Colon (tissue), 2 donors: ENCODE measurements around the gene LGALS7.
A peak's percentile ranks its signal among the peaks of the same experiment; 100 is the strongest.
"Not testable (repeated sequence)": the region's sequence is repeated elsewhere in the genome, so short reads cannot be mapped to it uniquely, and the experiment has no call there.

Source experiments
- FAIRE-seq: peaks from 2 replicates; lab custom pipeline; 2012; peaks lifted over from hg19 to GRCh38; lab: Jason Lieb, UNC
- donor health status: control.
- donor health status: control.

Gene LGALS7

GRCh38 chr19:38799104-38799503, 25.8 kb upstream of the LGALS7 start:
- FAIRE-seq = no peak

- FAIRE-seq = not testable (repeated sequence)
Observed at GRCh38 chr19:38797781-38798180, 24.5 kb upstream of the LGALS7 start.

GRCh38 chr19:38796154-38796553, 22.8 kb upstream of the LGALS7 start:
- FAIRE-seq = no peak

DNA sequence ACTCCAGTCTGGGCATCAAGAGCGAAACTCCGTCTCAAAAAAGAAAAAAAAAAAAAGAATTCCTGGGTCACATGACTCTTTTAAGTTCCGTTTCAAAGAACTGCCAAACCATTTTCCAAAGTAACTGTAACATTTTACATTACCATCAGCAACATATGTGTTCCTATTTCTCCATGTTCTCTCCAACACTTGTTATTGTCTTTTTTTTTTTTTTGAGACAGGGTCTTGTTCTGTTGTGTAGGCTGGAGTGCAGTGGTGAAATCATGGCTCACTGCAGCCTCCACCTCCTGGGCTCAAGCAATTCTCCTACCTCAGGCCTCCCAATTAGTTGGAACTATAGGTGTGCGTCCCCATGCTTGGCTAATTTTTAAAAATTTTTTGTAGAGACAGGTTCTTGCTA, 22.2 kb upstream of the LGALS7 start:
- no peak for FAIRE-seq

DNA sequence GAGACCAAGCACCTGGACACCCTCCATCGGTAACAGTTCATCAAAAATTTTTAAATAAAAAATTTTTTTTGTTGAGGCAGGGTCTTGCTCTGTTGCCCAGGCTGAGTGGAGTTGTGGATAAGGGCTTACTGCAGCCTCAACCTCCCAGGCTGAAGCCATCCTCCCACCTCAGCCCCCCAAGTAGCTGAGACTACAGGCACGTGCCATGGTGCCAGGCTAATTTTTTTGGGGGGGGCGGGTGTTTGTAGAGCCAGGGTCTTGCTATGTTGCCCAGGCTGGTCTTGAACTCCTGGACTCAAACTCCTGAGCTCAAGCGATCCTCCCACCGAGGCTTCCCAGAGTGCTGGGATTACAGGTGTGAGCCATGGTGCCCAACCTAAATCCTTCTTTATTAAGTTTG, 20.4 kb upstream of the LGALS7 start:
- no peak for FAIRE-seq

- no peak for FAIRE-seq
Observed at GRCh38 chr19:38793177-38793576, 19.9 kb upstream of the LGALS7 start.

DNA sequence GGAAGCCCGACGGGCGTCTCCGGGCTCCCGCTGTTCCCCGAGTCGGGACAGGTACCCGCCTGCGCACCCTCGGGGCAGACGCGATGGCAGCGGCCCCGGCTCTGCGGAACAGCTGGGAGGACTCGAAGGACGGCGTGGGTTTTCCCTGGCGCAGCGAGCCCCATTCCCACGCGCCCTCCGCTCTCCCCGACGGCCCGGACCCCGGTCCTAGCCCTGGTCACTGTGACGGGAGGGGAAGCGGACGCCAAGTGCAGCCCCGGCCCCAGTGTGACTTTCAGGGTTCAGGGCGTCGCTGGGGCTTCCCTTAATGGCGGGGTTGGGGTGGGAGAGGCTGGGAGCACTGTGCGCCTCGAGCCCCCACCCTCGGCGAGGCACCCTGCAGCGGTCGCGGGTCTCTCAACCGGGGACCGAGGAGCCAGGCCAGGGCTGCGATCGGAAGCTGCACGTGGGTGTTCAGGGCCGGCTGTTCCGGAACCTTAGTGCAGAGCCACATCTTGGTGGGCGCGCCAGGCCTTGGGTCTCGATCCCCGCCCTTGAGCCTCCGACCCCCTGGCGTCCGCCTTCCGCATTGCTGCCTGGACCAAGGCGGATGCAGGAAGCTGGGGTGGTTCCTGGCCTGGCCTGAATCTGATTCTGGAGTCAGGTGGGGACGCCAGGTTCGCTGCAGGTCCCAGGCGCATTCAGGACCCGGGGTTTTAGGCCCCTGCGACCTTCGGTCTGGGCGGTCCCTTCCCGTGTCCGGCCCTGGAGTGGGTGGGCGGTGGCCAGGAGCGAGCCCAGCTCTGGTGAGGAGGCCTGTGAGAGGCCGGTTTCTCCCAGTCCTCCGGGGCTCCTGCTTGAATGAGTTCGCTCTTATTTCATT, 19.2 kb upstream of the LGALS7 start:
- FAIRE-seq = no peak

DNA sequence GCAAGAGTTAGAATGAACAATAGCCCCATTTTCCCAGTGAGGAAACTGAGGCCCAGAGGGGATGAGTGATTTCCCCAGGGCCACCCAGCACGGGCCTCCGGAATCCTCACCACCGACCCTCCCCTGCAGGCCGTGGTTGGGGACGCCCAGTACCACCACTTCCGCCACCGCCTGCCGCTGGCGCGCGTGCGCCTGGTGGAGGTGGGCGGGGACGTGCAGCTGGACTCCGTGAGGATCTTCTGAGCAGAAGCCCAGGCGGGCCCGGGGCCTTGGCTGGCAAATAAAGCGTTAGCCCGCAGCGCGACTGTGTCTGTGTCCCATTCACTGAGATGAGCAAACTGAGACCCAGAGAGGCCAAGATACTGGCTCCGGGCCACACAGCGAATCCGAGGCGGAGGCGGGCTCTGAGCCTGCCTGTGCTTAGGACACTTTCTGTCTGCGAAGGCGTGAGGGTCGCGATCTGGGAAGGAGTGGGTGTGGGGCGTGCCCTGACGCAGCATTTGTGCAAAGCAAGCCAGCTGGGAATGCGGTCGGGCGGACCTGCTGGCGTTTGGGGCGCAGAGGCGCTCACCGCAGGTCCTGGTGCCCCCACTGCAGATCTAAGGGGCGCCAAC, 18.2 kb upstream of the LGALS7 start:
- peak; percentile 71 for FAIRE-seq

- FAIRE-seq = not testable (repeated sequence)
Observed at GRCh38 chr19:38790507-38791403, 17.4 kb upstream of the LGALS7 start.

DNA sequence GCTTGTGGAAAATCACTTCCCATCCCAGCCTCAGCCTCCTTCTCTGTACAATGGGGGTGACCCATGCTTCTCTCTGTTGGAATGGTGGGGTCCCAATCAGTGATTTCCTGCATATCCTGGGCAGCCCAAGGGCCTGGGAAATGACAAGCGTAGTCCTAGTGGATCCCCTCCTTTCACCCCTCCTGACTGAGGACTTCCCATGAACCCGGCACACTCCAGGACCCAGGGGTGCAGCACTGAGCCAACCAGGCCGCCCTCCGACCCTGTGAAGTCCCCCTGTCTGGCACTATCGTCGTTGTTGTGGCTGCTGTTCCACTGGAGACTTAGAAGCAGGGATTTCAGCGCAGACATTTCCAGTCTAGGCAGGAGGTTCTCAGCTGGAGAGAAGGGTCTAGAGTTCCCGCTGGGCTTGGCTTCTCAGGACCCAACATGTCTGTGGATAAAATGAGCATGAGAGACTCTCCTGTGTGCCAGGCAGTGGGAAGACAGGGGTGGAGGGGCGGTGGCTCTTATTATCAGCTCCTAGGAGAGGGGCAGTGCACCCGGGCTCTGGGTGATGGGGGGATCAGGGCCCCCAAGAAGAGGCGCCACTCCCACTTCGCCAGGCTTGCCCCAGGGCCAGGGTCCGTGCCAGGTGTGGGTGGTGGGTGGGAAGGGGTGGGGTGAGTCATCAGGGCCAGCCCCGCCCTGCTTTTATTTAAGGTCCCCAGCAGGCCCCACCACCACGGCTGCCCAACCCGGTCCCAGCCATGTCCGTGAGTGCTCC, 15.3 kb upstream of the LGALS7 start, which contains the start of gene LGALS7B:
Gene LGALS7B (plus strand): TSS at position 723 of the 766 bp plus-strand sequence. CDS start 27 bp downstream, at position 750.
- no peak for FAIRE-seq

- no peak for FAIRE-seq
Observed at GRCh38 chr19:38786572-38787265, 13.4 kb upstream of the LGALS7 start.

DNA sequence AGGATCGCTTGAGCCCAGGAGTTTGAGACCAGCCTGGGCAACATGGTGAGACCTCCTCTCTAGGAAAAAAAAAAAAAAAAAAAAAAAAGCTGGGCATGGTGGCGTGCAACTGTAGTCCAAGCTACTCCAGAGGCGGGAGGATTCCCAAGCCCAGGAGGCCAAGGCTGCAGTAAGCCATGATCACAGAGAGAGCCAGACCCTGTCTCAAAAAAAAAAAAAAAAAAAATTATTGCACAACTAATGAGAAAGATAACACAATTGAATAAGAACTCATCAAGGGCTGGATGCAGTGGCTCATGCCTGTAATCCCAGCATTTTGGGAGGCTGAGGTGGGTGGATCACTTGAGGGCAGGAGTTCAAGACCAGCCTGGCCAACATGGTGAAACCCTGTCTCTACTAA, 12.7 kb upstream of the LGALS7 start:
- not testable (repeated sequence) for FAIRE-seq

- FAIRE-seq = no peak
Observed at GRCh38 chr19:38785187-38785699, 11.9 kb upstream of the LGALS7 start.

GRCh38 chr19:38784224-38784623, 10.9 kb upstream of the LGALS7 start:
- FAIRE-seq = no peak

- not testable (repeated sequence) for FAIRE-seq
Observed at GRCh38 chr19:38782212-38782611, 8.9 kb upstream of the LGALS7 start.

DNA sequence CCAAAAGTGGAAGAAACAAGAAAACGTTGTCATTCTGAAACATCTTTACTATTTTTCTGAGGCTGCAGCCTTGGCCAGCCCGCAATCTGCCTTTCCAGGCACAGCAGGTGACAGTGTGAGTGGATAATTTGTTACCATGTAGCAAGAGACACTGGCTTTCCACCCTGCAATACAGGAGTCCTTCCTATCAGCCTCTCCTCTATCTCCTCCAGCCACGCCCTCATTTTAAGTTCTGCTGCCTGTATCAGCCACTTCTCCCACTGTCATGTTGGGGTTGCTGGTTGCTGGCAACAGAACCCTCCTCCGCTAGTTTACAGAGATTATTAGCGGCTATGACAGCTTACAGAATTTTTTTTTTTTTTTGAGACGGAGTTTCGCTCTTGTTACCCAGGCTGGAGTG, 7.7 kb upstream of the LGALS7 start:
- no peak for FAIRE-seq

GRCh38 chr19:38780443-38780842, 7.1 kb upstream of the LGALS7 start:
- no peak for FAIRE-seq

GRCh38 chr19:38778733-38779132, 5.4 kb upstream of the LGALS7 start:
- FAIRE-seq = no peak

DNA sequence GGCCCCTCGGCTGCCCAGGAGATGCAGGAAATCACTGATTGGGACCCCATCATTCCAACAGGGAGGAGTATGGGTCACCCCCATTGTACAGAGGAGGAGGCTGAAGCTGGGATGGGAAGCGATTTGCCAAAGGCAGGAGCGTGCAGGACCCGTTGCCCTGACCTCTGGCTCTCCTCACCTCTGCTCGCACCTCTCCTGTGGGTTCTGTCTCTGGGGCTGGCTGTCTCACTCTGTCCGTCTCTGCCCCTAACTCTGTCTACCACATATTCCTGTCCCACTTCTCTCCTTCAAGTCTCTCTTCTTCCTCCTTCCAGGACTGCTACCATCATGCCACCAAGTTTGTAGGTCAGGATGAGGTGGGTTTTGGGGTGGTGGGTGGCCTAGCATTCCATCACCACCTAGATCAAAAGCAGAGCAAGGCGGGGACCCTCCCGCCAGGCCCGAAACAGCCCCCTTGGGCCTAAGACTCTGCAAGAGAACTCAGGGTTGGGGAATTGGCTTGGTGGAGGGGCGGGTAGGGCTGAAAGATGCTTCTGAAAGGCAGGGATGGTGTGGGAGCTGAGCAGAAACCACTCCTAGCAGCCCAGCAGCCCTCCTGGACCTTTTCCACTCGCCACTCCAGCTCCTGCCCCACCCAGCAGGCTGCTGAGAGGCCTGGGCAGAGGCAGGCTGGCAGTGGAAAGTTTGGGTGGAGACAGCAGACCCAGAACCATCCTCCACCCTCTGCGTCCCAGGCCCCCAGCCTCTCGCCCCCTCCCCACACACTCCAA, 1.0 kb upstream of the LGALS7 start:
- FAIRE-seq = no peak

GRCh38 chr19:38771569-38771968, 1.7 kb downstream of the LGALS7 start:
- FAIRE-seq = not testable (repeated sequence)
